Right atrium auricular region (tissue), 2 donors: ENCODE results near the gene NIPBL. TPM values are rescaled to one million over a fixed set of nuclear protein-coding genes. Genes with fewer than 3 reads are reported as not detected.
"Not testable (repeated sequence)": the region's sequence is repeated elsewhere in the genome, so short reads cannot be mapped to it uniquely, and the experiment has no call there.

Source experiments
- DNase-seq: peaks from one replicate; pipeline ENCODE4 v3.0.0-alpha.2; 2019; ENCODE audit warnings: low spot score
- H3K27ac ChIP-seq, 2 donors: fragments of 200-600 bp; sonication (generic); 1 replicate in 1 of 2; 2 replicates in 1 of 2; pipeline ENCODE4 v1.5.1; 2016 to 2019
- H3K27me3 ChIP-seq, 2 donors: fragments of 200-600 bp; sonication (generic); one replicate each; pipeline versions ENCODE4 v1.5.1 to v1.6.0; 2017 to 2019
- H3K36me3 ChIP-seq: fragments of 200-600 bp; sonication (generic); one replicate; pipeline ENCODE4 v1.5.1; 2016
- H3K4me1 ChIP-seq, 2 donors: fragments of 200-600 bp; sonication (generic); one replicate each; pipeline versions ENCODE4 v1.5.1 to v1.6.0; 2017 to 2019
- H3K4me3 ChIP-seq, 2 donors: fragments of 200-600 bp; sonication (generic); 1 replicate in 1 of 2; 2 replicates in 1 of 2; pipeline ENCODE4 v1.5.1; 2017 to 2019; ENCODE audit warnings: mild to moderate bottlenecking in 1 of 2, moderate library complexity in 1 of 2
- H3K9me3 ChIP-seq, 2 donors: fragments of 200-600 bp; sonication (generic); one replicate each; pipeline ENCODE4 v1.5.1; 2019
- total RNA-seq, 2 donors: library from RNA; depleted of rRNA; stranded (reverse); fragments of >200 nt; gene quantifications; one replicate each; pipeline ENCODE4 v1.1.0, GENCODE V29; 2016
- TF ChIP-seq, protein P1 (sequence below), 2 donors: fragments of 200-600 bp; sonication (generic); IDR thresholded peaks; one replicate each; pipeline ENCODE4 v1.5.1; 2019; ENCODE audit warnings: antibody characterized with exemption in 2 of 2

Gene NIPBL
- total RNA-seq, 2 donors from 2014 or later: 32.3 to 43.1 TPM

DNA sequence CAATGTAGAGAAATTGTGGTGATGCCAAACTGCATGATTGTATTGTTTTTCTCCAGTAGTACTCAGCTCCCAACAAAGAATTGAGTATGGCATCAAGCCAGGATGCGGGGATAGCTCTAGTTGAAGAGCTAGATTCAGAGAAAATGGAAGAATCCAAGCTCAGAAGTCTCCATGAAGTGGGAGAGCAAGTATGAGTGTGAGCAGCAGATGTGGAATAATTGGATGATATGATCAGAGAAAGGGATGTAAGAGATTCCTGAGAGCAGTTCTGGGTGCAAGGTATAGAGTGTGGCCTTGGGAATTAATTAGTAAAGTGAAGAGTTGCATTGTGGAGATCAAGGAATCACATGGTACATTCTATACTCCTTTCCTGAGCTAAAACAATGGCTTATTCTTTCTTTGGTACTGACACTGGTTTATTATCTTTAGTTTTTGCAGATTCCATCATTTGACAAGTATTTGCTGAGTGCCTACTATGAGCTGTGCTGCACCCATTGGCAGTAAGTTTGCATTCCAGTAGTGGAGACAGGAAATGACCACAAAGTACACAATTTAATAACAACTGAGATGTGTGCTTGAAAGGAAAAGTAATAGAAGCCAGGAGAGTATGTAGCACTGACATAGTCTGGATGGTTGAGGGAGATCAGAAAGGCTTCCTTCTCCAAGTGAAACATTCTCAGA, 195.5 kb downstream of the NIPBL start:
- H3K4me1 ChIP-seq: no peaks in the 10 kb centered on the region
- TF ChIP-seq, protein P1, sequence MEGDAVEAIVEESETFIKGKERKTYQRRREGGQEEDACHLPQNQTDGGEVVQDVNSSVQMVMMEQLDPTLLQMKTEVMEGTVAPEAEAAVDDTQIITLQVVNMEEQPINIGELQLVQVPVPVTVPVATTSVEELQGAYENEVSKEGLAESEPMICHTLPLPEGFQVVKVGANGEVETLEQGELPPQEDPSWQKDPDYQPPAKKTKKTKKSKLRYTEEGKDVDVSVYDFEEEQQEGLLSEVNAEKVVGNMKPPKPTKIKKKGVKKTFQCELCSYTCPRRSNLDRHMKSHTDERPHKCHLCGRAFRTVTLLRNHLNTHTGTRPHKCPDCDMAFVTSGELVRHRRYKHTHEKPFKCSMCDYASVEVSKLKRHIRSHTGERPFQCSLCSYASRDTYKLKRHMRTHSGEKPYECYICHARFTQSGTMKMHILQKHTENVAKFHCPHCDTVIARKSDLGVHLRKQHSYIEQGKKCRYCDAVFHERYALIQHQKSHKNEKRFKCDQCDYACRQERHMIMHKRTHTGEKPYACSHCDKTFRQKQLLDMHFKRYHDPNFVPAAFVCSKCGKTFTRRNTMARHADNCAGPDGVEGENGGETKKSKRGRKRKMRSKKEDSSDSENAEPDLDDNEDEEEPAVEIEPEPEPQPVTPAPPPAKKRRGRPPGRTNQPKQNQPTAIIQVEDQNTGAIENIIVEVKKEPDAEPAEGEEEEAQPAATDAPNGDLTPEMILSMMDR (IDR thresholded peaks at IDR 0.05): no peak
- H3K27me3 ChIP-seq: no peaks in the 10 kb centered on the region
- H3K4me3 ChIP-seq: no peak overlapping the region
- H3K27ac ChIP-seq: no peak overlapping the region
- H3K36me3 ChIP-seq: no peaks in the 10 kb centered on the region
- DNase-seq: no peak
- H3K9me3 ChIP-seq: no peaks in the 10 kb centered on the region

DNA sequence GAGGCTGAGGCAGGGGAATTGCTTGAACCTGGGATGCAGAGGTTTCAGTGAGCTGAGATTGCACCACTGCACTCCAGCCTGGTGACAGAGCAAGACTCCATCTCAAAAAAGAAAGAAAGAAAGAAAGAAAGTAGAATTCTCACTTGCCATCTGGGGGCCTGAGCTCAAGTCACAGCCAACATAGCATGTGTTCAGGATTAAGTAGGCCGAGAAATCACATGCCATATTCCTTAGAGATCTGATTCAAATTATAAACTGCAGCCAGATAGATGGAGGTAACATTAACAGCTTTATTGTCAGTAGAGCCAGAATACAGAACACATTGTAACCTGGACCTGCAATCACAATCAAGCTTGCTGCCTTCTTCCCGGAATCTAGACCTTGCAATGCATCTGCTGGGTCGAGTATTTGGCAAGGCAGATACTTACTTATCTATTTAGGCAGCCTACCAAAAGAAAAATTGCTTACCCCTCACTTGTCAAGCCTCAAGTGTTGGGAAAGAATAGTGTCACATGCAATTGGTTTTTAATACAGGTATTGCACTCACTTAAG, 198.9 kb downstream of the NIPBL start:
- H3K4me3 ChIP-seq: no peak overlapping the region
- H3K9me3 ChIP-seq: no peaks in the 10 kb centered on the region
- TF ChIP-seq, protein P1 (IDR thresholded peaks at IDR 0.05): no peak
- no peaks in the 10 kb centered on the region for H3K4me1 ChIP-seq
- DNase-seq: no peak
- no peak overlapping the region for H3K27ac ChIP-seq
- H3K27me3 ChIP-seq: no peaks in the 10 kb centered on the region
- no peaks in the 10 kb centered on the region for H3K36me3 ChIP-seq

DNA sequence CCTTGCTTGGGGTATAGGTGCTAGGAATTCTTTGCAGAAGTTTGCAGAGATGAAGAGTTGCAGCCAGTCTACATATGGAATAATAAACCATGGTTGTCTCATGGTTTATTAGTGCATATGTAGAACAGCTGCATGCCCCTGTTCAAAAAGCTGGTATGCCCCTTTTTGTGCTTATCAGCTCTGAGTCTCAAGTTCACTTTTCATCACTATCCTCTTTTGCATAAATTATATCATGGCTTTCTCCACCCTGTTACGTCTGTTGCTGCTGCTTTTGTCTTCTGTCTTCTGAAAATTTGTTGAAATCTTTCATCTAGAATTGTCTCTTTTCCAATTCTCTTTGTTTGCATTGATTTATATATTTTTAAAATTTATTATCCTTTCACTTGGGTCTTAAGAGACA, 200.6 kb downstream of the NIPBL start:
- TF ChIP-seq, protein P1 (IDR thresholded peaks at IDR 0.05): no peak
- Histone ChIP-seq H3K4me1 (no peaks in the 10 kb centered on the region), H3K4me3 (no peak overlapping the region), H3K36me3 (no peaks in the 10 kb centered on the region), H3K27ac (no peak overlapping the region), H3K9me3 (no peaks in the 10 kb centered on the region), H3K27me3 (no peaks in the 10 kb centered on the region)
- DNase-seq: no peak

DNA sequence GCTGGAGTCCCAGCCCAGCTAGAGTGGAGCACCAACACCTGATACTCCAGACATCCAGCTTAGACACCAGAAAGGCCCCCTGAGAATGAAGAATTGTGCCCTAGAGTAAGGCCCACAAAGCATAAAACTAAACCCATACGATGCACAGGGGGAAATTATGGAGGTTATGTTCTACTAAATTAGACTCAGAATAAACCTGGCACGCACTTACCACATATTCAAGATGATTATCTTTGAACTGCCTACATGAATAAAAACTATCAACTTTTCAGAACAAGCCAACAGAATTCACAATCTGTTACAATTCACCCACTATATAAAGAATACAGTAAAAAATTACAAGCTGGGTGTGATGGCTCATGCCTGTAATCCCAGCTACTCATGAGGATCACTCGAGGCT, 204.1 kb downstream of the NIPBL start:
- Histone ChIP-seq H3K4me3 (no peak overlapping the region), H3K36me3 (no peaks in the 10 kb centered on the region), H3K9me3 (no peaks in the 10 kb centered on the region), H3K27ac (no peak overlapping the region), H3K27me3 (no peaks in the 10 kb centered on the region), H3K4me1 (no peaks in the 10 kb centered on the region)
- DNase-seq: no peak
- TF ChIP-seq, protein P1 (IDR thresholded peaks at IDR 0.05): no peak

DNA sequence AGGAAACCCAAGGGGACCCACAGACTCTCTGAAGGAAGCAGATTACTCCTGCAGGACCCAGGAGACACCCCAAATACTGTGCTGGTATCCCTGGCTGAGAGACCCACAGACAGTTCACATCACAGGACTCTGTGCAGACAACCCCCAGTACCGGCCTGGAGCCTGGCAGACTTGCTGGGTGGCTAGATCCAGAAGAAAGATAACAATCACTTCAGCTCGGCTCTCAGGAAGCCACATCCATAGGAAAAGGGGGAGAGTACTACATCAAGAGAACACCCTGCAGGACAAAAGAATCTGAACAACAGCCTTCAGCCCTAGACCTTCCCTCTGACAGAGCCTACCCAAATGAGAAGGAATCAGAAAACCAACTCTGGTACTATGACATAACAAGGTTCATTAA, 206.4 kb downstream of the NIPBL start:
- not testable (repeated sequence) for H3K36me3 ChIP-seq, H3K27ac ChIP-seq, DNase-seq, H3K4me1 ChIP-seq, H3K9me3 ChIP-seq, H3K27me3 ChIP-seq, H3K4me3 ChIP-seq

DNA sequence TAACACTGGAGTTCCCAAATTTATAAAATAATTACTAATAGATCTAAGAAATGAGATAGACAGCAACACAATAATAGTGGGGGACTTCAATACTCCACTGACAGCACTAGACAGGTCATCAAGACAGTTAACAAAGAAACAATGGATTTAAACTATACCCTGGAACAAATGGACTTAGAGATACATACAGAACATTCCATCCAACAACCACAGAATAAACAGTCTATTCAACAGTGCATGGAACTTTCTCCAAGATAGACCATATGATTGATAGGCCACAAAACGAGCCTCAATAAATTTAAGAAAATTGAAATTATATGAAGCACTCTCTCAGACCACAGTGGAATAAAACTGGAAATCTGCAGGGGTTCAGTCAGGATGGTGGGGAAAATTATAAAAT, 209.5 kb downstream of the NIPBL start:
- not testable (repeated sequence) for H3K27ac ChIP-seq, H3K9me3 ChIP-seq, H3K4me1 ChIP-seq, H3K36me3 ChIP-seq, DNase-seq, H3K27me3 ChIP-seq, H3K4me3 ChIP-seq
